SKM-1 (cell line): ENCODE measurements around the gene GPC1.

Experiments
- DNase-seq: peaks from one replicate; lab custom pipeline; 2025; ENCODE audit not compliant: unreplicated experiment; lab: John Stamatoyannopoulos, UW

The GPC1 gene

DNA sequence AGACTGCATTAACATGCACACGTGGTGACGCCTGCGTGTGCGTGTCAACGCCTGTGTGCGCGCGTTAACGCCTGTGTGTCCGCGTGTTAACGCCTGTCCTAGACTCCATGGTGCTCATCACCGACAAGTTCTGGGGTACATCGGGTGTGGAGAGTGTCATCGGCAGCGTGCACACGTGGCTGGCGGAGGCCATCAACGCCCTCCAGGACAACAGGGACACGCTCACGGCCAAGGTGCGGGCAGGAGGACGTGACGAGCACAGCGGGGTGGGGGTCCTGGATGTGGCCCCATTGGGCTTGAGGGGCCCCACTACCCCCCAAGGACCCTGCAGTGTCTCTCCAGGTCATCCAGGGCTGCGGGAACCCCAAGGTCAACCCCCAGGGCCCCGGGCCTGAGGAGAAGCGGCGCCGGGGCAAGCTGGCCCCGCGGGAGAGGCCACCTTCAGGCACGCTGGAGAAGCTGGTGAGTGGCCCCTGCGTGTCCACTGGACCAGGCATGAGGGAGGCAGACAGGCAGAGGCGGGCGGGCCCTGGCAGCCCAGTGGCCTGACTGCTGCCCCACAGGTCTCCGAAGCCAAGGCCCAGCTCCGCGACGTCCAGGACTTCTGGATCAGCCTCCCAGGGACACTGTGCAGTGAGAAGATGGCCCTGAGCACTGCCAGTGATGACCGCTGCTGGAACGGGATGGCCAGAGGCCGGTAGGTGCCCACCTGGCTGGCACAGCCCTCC lies 29.2 kb downstream of the GPC1 start:
- DNase-seq, result no peak

- DNase-seq, result no peak
Observed at GRCh38 chr2:240465268-240465764, 29.9 kb downstream of the GPC1 start.

- no peak for DNase-seq
Observed at GRCh38 chr2:240465765-240466578, 30.5 kb downstream of the GPC1 start.

DNA sequence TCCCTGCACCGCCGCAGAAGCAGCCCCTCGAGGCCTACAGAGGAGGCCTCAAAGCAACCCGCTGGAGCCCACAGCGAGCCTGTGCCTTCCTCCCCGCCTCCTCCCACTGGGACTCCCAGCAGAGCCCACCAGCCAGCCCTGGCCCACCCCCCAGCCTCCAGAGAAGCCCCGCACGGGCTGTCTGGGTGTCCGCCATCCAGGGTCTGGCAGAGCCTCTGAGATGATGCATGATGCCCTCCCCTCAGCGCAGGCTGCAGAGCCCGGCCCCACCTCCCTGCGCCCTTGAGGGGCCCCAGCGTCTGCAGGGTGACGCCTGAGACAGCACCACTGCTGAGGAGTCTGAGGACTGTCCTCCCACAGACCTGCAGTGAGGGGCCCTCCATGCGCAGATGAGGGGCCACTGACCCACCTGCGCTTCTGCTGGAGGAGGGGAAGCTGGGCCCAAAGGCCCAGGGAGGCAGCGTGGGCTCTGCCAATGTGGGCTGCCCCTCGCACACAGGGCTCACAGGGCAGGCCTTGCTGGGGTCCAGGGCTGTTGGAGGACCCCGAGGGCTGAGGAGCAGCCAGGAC lies 31.2 kb downstream of the GPC1 start:
- no peak for DNase-seq

DNA sequence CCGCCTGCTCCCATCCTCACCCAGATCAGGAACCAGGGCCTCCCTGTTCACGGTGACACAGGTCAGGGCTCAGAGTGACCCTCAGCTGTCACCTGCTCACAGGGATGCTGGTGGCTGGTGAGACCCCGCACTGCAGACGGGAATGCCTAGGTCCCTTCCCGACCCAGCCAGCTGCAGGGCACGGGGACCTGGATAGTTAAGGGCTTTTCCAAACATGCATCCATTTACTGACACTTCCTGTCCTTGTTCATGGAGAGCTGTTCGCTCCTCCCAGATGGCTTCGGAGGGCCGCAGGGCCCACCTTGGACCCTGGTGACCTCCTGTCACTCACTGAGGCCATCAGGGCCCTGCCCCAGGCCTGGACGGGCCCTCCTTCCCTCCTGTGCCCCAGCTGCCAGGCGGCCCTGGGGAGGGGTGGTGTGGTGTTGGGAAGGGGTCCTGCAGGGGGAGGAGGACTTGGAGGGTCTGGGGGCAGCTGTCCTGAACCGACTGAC lies 31.7 kb downstream of the GPC1 start:
- DNase-seq, result no peak

GRCh38 chr2:240467659-240468302 lies 32.3 kb downstream of the GPC1 start:
- no peak for DNase-seq

DNA sequence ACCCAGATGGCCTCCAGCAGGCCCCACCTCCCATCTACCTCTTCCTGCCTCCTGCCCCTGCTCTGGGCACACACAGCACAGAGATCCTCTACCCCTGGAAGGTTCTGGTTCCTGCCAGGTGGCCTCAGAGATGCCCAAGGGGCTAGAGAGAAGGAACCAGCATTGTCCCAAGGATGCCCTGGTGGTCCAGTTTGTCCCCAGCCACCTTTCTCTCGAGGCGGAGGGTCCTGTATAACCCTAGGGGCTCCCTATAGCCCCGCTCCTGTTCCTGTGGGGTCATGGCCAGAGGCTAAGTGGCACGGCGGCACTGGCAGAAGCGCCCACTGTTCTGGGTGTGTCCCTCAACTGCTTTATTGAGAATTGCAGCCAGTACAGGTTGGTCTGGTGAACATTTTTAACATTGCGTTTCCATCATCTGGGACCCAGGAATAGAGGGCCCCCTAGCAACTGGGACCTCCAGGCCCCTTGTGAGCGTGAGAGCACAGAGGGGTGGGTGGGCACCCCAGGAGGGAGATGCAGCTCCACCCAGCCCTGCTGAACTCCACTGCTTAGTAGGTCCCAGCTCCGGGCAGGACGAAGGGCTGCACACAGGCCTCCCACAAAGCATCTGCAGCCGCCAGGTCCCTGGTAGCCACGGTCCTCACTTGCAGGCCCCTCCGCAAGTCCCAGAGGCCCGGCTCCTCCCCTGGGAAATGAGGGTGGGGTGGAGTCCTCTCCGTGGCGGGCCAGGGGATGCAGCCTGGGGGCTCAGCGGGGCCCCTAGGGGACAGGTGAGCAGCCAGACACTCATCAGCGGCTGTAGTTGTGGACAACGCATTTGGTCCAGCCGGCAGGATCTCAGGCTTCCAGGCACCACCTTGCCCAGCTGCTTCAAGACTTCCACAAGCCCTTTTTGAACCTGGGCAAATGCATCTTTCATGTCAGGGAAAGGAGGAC lies 33.1 kb downstream of the GPC1 start:
- DNase-seq, result no peak

- DNase-seq, result no peak
Observed at GRCh38 chr2:240469239-240469636, 33.8 kb downstream of the GPC1 start.

GRCh38 chr2:240469740-240470139 lies 34.3 kb downstream of the GPC1 start:
- no peak for DNase-seq

DNA sequence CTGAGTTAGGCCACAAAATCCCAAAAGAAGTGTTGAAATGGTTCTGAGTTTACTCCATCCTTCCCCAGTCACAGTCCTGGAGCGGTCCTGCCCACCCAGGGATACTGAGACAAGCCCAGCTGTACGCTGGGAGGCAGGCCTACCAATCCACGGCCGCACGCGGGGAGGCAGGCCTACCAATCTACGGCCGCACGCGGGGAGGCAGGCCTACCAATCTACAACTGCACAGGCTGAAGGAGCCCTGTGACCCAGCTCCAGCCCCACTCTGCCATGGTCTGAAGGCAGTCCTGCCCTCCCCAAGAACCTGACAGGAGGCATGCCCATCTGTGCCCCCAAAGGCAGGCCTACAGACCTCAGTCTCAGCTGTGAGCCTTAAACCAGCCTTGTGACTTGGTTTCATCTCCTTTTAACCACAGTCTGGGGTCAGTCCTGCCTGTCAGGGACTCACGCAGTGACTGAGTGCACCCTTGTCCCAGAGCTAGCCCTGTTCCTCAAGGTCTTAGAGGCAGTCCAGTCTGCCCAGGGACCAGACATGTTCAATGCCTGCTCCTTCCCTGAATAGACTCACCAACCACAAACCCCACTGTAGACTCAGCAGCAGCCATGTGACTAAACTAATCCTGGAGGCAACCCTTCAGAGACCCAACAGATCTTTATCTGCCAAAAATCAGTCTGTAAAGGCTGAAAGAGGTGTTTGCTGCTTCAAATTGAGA lies 36.8 kb downstream of the GPC1 start:
- no peak for DNase-seq

DNA sequence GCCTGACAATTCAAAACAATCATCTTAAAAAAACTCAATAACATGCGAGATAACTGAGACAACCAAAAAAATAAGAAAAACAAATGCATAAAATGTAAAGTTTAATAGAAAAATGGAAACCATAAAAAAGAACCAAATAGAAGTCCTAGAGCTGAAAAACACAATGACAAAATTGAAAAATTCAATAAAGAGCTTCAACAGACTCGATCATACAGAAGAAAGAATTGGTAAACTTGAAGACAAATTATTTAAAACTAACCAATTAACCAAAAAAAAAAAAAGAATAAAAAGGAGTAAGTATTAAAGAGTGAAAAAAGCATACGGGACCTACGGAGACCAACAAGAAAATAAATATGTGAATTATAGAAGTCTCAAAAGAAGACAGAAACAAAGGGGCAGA lies 37.7 kb downstream of the GPC1 start:
- DNase-seq, result no peak

DNA sequence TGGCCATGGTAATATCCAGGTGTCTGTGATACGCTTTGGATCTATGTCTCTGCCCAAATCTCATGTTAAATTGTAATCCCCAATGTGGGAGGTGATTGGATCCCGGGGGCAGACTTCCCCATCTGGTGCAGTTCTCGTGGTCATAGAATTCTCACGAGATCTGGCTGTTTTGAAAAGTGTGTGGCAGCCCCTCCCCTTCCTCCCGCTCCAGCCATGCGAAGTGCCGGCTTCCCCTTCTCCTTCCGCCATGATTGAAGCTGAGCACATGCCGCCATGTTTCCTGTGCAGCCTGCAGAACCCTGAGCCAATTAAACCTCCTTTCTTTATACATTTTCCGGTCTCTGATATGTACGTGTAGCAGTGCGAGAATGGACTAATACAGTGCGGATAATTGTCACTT lies 42.5 kb downstream of the GPC1 start:
- no peak for DNase-seq

DNA sequence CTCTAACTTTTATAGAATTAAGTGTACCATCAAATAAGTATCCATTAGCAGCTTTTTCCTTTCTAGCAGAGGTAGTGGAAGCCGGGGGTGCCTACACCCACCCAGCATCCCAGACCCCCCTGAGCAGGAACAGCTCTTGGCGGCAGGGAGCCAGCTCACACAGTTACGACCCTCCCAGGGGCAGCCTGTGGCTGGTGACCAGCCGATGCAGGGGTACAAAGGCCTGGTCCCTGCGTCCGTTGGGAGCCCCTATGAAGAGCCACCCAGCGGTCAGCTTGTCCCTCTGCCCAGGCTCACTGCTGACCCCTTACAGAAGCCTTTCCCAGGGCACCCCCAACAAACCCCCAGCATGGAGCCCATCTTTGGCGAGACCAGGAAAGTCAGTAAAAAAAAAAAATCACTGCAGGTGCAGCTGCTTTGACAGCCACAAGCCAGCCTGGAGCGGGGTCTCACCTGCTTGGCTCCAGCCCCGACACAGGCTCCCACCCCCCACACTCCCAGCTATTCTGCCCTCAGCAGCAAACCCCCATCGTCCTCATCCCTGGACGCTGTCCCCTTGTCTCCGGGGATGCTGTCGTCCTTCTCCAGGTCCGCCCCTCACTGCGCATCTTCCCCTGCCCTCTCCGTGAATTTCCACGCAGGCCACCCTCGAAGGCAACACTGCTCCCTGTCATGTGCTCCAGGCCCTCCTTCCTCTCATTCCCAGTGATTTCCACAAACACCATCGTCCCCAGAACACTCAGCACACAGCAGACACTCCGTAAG lies 43.1 kb downstream of the GPC1 start:
- DNase-seq, result no peak

DNA sequence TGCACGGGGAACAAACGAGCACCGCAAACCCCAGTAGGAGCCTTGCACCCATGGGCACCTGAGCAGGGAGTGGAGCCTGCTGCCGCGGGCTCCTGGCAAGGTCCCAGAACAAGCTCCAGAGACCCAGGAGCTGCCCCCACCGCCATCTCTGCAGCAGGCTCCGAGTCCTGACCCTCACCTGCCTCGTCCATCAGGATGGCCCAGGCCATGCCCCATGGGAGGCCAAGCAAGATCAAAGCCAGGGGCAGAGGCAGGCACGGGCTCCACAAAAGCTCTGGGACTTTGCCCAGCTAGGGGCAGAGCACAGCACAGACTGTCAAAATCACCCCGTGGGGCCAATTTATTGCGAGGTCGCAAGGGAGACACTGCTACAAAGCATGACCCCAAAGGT lies 43.6 kb downstream of the GPC1 start:
- DNase-seq, result no peak

DNA sequence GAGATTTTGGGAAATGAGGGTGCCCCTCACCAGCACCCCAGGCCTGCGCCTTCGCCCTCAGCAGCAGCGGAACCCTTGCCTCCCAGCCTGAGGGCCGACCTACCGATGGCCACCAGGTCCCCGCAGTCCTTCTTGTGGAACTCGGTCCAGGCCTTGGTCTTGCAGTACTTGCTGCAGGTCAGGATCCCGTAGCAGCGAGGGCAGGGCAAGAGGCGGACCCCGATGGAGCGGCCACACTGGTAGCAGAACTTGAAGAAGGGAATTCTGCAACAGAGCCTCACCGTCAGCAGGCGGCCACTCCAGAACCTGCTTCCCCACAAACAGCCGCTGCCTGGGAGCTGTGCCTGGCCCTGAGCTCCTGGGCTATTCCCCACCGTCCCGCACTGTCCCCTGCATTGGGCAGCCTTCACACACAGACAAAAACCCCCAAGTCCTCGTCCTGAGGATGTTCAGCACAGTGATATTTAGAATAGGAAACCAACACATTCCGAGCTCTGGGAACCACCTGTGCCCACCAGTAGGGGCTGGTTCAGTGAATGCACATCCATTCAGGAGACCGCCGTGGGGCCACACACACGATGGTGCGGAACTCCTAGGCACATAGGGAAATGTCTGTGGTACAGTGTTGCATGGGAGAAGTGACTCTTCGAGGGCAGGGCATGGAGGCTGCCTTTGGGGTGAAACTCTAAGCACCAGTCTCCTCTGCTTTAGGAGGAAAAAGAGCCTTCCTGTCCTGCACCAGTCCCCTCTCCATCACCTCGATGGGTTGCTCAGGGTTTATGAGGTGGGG lies 45.6 kb downstream of the GPC1 start:
- DNase-seq, result no peak

DNA sequence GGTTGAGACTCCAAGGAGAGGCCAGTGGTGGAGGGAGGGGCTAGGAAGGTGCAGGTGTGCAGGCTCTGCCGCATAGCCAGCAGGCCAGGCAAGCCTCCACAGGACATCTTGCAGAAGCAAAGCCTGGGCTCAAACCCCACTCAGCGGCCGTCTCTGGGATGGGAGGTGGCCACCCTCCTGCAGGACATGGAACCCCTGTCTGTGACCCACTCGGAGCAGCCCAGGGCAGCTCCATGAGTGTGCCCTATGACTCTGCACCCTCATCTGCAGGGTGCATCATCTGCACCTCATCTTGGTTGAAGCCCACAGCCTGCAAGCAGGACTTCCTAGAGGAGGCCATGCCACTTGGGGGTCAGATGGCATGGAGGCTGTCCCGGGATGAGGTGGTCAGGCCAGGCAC lies 46.3 kb downstream of the GPC1 start:
- no peak for DNase-seq

DNA sequence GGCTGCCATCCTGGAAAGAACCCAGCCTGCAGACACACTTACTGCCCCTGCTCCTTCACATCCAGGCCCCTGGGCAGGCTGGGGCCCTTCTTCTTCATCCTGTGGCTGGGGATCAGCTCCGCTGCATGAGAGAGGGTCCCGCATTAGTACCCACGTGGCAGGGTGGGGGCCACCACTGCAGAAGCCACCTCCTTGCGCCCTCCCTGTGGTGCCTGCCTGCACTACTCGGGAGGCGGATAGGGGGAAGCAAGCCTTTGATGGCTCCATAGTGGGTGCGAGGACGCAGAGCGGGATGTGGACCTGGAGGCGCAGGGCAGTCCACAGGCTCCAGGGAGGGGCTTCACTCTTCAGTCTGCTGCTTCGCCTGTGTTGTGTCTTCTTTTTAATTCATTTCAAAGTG lies 46.7 kb downstream of the GPC1 start:
- DNase-seq, result no peak

DNA sequence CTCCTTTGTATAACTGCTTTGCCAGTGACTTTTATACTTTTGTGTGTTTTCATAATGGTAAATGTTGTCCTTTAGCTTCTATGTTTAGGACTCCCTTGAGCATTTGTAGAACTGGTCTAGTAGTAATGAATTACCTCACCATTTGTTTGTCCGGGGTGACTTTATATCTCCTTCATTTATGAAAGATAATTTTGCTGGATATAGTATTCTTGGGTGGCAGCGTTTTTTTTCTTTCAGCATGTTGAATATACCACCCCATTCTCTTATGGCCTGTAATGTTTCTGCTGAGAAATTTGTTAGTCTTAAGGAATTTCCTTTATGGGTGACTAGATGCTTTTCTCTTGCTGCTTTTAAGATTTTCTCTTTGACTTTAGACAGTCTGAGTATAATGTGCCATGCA lies 56.0 kb downstream of the GPC1 start:
- no peak for DNase-seq
